Suprapubic skin (tissue), 4 donors: Measurements from ENCODE around the gene CDKN2A. TPM values are rescaled to one million over a fixed set of nuclear protein-coding genes. Genes with fewer than 3 reads are reported as not detected.
A peak's percentile ranks its signal among the peaks of the same experiment; 100 is the strongest.

Experiments
- DNase-seq, 2 donors: peaks; one replicate each; pipeline ENCODE4 v3.0.0-alpha.2; 2019; ENCODE audit warnings: low spot score in 2 of 2
- H3K27ac ChIP-seq: fragments of 200-600 bp; sonication (generic); one replicate; pipeline ENCODE4 v1.5.1; 2019
- H3K27me3 ChIP-seq: fragments of 200-600 bp; sonication (generic); one replicate; pipeline ENCODE4 v1.5.1; 2019
- H3K36me3 ChIP-seq: fragments of 200-600 bp; sonication (generic); one replicate; pipeline ENCODE4 v1.5.1; 2019
- H3K4me1 ChIP-seq: fragments of 200-600 bp; sonication (generic); one replicate; pipeline ENCODE4 v1.5.1; 2019
- H3K4me3 ChIP-seq: fragments of 200-600 bp; sonication (generic); one replicate; pipeline ENCODE4 v1.5.1; 2019; ENCODE audit warnings: mild to moderate bottlenecking
- H3K9me3 ChIP-seq: fragments of 200-600 bp; sonication (generic); one replicate; pipeline ENCODE4 v1.5.1; 2019
- CTCF ChIP-seq, 2 donors: fragments of 200-600 bp in 1 of 2; fragments of 450-650 bp in 1 of 2; sonication (generic) in 1 of 2; IDR thresholded peaks; one replicate each; pipeline ENCODE4 v1.5.1; 2016 to 2019; ENCODE audit warnings: antibody characterized with exemption in 2 of 2, mild to moderate bottlenecking in 1 of 2, moderate library complexity in 1 of 2
- EP300 ChIP-seq: sonication (generic); formaldehyde crosslinking; IDR thresholded peaks from one replicate; pipeline ENCODE4 v1.6.1; 2017; ENCODE audit warnings: antibody characterized with exemption
- POLR2A ChIP-seq, 2 donors: fragments of 450-650 bp; IDR thresholded peaks; one replicate each; pipeline ENCODE4 v1.6.1; 2017; ENCODE audit warnings: antibody characterized with exemption in 2 of 2, mild to moderate bottlenecking in 2 of 2, moderate library complexity in 2 of 2
- POLR2AphosphoS5 ChIP-seq, 3 donors: sonication (generic); formaldehyde crosslinking; IDR thresholded peaks; one replicate each; pipeline ENCODE4 v1.6.1; 2017; ENCODE audit warnings: antibody characterized with exemption in 3 of 3
- WGBS: methylation state at CpG from one replicate; pipeline ENCODE4 v1.1.5; 2018; 5-methylcytosine and 5-hydroxymethylcytosine counted together
- total RNA-seq, 4 donors: library from RNA; depleted of rRNA; stranded (reverse); fragments of >200 nt; gene quantifications; one replicate each; pipeline ENCODE4 v1.1.0, GENCODE V29; 2016

CDKN2A gene
- total RNA-seq, 4 donors from 2014 or later, result 2.0 to 3.4 TPM; not detected in 2

DNA sequence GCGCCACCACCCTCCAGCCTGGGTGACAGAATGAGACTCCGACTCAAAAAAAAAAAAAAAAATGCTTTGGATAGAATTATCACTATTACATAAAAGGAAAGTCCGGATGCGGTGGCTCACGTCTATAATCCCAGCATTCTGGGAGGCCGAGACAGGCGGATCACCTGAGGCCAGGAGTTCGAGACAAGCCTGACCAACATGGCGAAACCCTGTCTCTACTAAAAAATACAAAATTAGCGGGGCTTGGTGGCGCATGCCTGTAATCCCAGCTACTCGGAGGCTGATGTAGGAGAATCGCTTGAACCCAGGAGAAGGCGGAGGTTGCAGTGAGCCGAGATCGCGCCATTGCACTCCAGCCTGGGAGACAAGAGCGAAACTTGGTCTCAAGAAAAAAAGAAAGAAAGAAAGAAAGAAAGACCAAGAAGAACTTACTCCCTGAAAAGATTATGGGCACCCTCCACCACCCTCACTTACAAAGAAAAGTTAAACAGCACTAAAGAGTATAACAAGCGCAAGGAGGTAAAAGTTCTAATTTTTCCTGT lies 17.8 kb downstream of the CDKN2A start:
- TF ChIP-seq EP300 (no peak), POLR2A (IDR thresholded peaks at IDR 0.05) (no peak), CTCF (IDR thresholded peaks at IDR 0.05) (no peak), POLR2AphosphoS5 (IDR thresholded peaks at IDR 0.05) (no peak)
- Histone ChIP-seq H3K4me1 (peaks cover 20% of the 10 kb centered on the region), H3K36me3 (no peaks in the 10 kb centered on the region), H3K9me3 (no peaks in the 10 kb centered on the region), H3K27ac (no peak overlapping the region), H3K4me3 (no peak overlapping the region), H3K27me3 (peaks cover 97% of the 10 kb centered on the region)
- DNase-seq, result no peak
- 24% methylated on average over 19 of the region's 19 CpGs for WGBS

DNA sequence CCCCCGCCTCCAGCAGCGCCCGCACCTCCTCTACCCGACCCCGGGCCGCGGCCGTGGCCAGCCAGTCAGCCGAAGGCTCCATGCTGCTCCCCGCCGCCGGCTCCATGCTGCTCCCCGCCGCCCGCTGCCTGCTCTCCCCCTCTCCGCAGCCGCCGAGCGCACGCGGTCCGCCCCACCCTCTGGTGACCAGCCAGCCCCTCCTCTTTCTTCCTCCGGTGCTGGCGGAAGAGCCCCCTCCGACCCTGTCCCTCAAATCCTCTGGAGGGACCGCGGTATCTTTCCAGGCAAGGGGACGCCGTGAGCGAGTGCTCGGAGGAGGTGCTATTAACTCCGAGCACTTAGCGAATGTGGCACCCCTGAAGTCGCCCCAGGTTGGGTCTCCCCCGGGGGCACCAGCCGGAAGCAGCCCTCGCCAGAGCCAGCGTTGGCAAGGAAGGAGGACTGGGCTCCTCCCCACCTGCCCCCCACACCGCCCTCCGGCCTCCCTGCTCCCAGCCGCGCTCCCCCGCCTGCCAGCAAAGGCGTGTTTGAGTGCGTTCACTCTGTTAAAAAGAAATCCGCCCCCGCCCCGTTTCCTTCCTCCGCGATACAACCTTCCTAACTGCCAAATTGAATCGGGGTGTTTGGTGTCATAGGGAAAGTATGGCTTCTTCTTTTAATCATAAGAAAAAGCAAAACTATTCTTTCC lies 19.3 kb downstream of the CDKN2A start:
- Histone ChIP-seq H3K36me3 (no peaks in the 10 kb centered on the region), H3K4me3 (peak overlapping the region; percentile 54), H3K27ac (no peak overlapping the region), H3K9me3 (no peaks in the 10 kb centered on the region), H3K27me3 (peaks cover 100% of the 10 kb centered on the region), H3K4me1 (peaks cover 29% of the 10 kb centered on the region)
- DNase-seq, result no peak
- TF ChIP-seq POLR2A (IDR thresholded peaks at IDR 0.05), result no peak
- TF ChIP-seq EP300, result no peak
- TF ChIP-seq POLR2AphosphoS5 (IDR thresholded peaks at IDR 0.05), result no peak
- TF ChIP-seq CTCF (IDR thresholded peaks at IDR 0.05), result no peak
- under 1% methylated on average over 40 of the region's 51 CpGs for WGBS

- DNase-seq, result no peak
- Histone ChIP-seq H3K27me3 (peaks cover 100% of the 10 kb centered on the region), H3K9me3 (no peaks in the 10 kb centered on the region), H3K27ac (no peak overlapping the region), H3K4me1 (peaks cover 33% of the 10 kb centered on the region), H3K4me3 (peak overlapping the region; percentile 54), H3K36me3 (no peaks in the 10 kb centered on the region)
- TF ChIP-seq POLR2A (IDR thresholded peaks at IDR 0.05) (no peak), EP300 (no peak)
- 6% methylated on average over 12 of the region's 21 CpGs for WGBS
These were observed 19.9 kb downstream of the CDKN2A start for GRCh38 chr9:21974343-21974721.

DNA sequence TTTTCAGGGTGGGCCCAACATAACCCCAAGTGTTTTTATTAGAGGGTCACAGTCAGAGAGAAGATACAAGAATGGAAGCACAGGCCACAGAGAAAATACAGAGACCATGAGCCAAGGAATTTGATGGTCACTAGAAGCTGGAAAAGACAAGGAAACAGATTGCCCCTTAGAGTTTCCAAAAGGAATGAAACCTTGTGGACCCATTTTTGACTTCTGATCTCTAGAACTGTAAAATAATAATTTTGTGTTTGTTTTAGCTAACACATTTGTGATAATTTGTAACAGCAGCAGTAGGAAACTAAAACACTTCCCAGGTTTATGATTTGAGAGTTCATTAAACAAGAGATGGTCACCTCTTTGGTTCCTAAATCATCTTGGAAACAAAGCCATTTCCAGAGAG lies 21.8 kb downstream of the CDKN2A start:
- no peak for TF ChIP-seq POLR2AphosphoS5 (IDR thresholded peaks at IDR 0.05)
- Histone ChIP-seq H3K27ac (no peak overlapping the region), H3K36me3 (no peaks in the 10 kb centered on the region), H3K27me3 (peaks cover 100% of the 10 kb centered on the region), H3K9me3 (no peaks in the 10 kb centered on the region), H3K4me1 (peaks cover 42% of the 10 kb centered on the region), H3K4me3 (no peak overlapping the region)
- DNase-seq, result no peak

- Histone ChIP-seq H3K4me1 (peaks cover 44% of the 10 kb centered on the region), H3K4me3 (no peak overlapping the region), H3K27ac (no peak overlapping the region), H3K36me3 (no peaks in the 10 kb centered on the region), H3K9me3 (no peaks in the 10 kb centered on the region), H3K27me3 (peaks cover 100% of the 10 kb centered on the region)
- TF ChIP-seq CTCF (IDR thresholded peaks at IDR 0.05) (no peak), POLR2AphosphoS5 (IDR thresholded peaks at IDR 0.05) (no peak), POLR2A (IDR thresholded peaks at IDR 0.05) (no peak), EP300 (no peak)
- WGBS, result 9% methylated on average over 9 of the region's 45 CpGs
- DNase-seq, result no peak
These were observed 23.2 kb downstream of the CDKN2A start for GRCh38 chr9:21970800-21971640.
